CD14-positive monocyte (primary cell): ENCODE results near the gene SKIC3. TPM values are rescaled to one million over a fixed set of nuclear protein-coding genes. Genes with fewer than 3 reads are reported as not detected.

Source experiments
- DNase-seq, 3 donors: peaks; one replicate each; pipeline ENCODE4 v3.0.0-alpha.2; 2011 to 2022
- H2AFZ ChIP-seq: 2 replicates; pipeline ENCODE4 v1.6.0; 2012; ENCODE audit warnings: mild to moderate bottlenecking, low read depth, low read length, inconsistent platforms; ENCODE audit not compliant: insufficient read depth, poor library complexity, severe bottlenecking
- H3K27ac ChIP-seq, 2 donors: 1 replicate in 1 of 2; 2 replicates in 1 of 2; pipeline ENCODE4 v1.5.1; 2012 to 2013; ENCODE audit warnings: low read length in 2 of 2, control low read depth in 1 of 2, inconsistent platforms in 1 of 2, low read depth in 1 of 2, mild to moderate bottlenecking in 1 of 2
- H3K27me3 ChIP-seq, 2 donors: one replicate each; pipeline versions ENCODE4 v1.6.0 to v1.6.1; 2011 to 2013; ENCODE audit warnings: low read length in 2 of 2; ENCODE audit not compliant: control insufficient read depth in 2 of 2, insufficient read depth in 2 of 2
- H3K36me3 ChIP-seq, 2 donors: replicated peaks in 1 of 2; 1 replicate in 1 of 2; 2 replicates in 1 of 2; pipeline versions ENCODE4 v1.5.1 to v1.6.1; 2012 to 2013; ENCODE audit warnings: low read length in 2 of 2, control low read depth in 1 of 2, inconsistent platforms in 1 of 2, mild to moderate bottlenecking in 1 of 2; ENCODE audit not compliant: insufficient read depth in 2 of 2, control insufficient read depth in 1 of 2
- H3K4me1 ChIP-seq, 2 donors: 1 replicate in 1 of 2; 2 replicates in 1 of 2; pipeline versions ENCODE4 v1.5.1 to v1.6.1; 2012 to 2013; ENCODE audit warnings: low read length in 2 of 2, control low read depth in 1 of 2, inconsistent platforms in 1 of 2, mild to moderate bottlenecking in 1 of 2, moderate library complexity in 1 of 2; ENCODE audit not compliant: insufficient read depth in 2 of 2, control insufficient read depth in 1 of 2
- H3K4me2 ChIP-seq: replicated peaks from 2 replicates; pipeline ENCODE3; 2012; ENCODE audit warnings: low read length, moderate library complexity, mild to moderate bottlenecking; ENCODE audit not compliant: poor library complexity, severe bottlenecking; ENCODE audit errors: extremely low read depth
- H3K4me3 ChIP-seq, 3 experiments: fragments of 200-600 bp in 1 of 3; sonication (generic) in 1 of 3; replicated peaks in 1 of 3; 1 replicate in 2 of 3; 2 replicates in 1 of 3; pipeline ENCODE4 v1.5.1; 2011 to 2013; ENCODE audit warnings: low read length in 3 of 3, mild to moderate bottlenecking in 3 of 3, control low read depth in 2 of 3, low read depth in 2 of 3, inconsistent platforms in 1 of 3, moderate library complexity in 1 of 3
- H3K79me2 ChIP-seq: 2 replicates; pipeline ENCODE4 v1.6.0; 2012; ENCODE audit warnings: mild to moderate bottlenecking, control low read depth, inconsistent platforms, low read length, moderate library complexity; ENCODE audit not compliant: insufficient read depth
- H3K9ac ChIP-seq: 2 replicates; pipeline ENCODE4 v1.6.0; 2017; ENCODE audit warnings: low read length, mild to moderate bottlenecking; ENCODE audit not compliant: insufficient read depth, poor library complexity, severe bottlenecking
- H3K9me3 ChIP-seq, 2 donors: replicated peaks in 1 of 2; 1 replicate in 1 of 2; 2 replicates in 1 of 2; pipeline versions ENCODE4 v1.5.1 to v1.6.1; 2012 to 2013; ENCODE audit warnings: low read length in 2 of 2, control low read depth in 1 of 2; ENCODE audit not compliant: control insufficient read depth in 1 of 2, insufficient read depth in 1 of 2
- H4K20me1 ChIP-seq: 2 replicates; pipeline ENCODE4 v1.6.0; 2012; ENCODE audit warnings: mild to moderate bottlenecking, low read length, control low read depth, moderate library complexity; ENCODE audit not compliant: insufficient read depth
- H3K27ac Mint-ChIP-seq, 7 donors: one replicate each; pipeline ENCODE4 v1.8.0; 2020; ENCODE audit warnings: mild to moderate bottlenecking in 7 of 7, mixed read lengths in 7 of 7, moderate library complexity in 6 of 7, inconsistent platforms in 2 of 7
- H3K27me3 Mint-ChIP-seq, 3 donors: one replicate each; pipeline ENCODE4 v1.8.0; 2021 to 2022; ENCODE audit warnings: low read depth in 3 of 3, mild to moderate bottlenecking in 3 of 3, mixed read lengths in 3 of 3, moderate library complexity in 3 of 3, inconsistent platforms in 1 of 3
- H3K36me3 Mint-ChIP-seq, 2 donors: one replicate each; pipeline ENCODE4 v1.8.0; 2020; ENCODE audit warnings: mixed read lengths in 2 of 2, inconsistent platforms in 1 of 2, mild to moderate bottlenecking in 1 of 2
- H3K4me1 Mint-ChIP-seq: one replicate; pipeline ENCODE4 v1.8.0; 2020; ENCODE audit warnings: mild to moderate bottlenecking, mixed read lengths
- H3K4me3 Mint-ChIP-seq, 2 donors: one replicate each; pipeline ENCODE4 v1.8.0; 2020; ENCODE audit warnings: mild to moderate bottlenecking in 2 of 2, mixed read lengths in 2 of 2, moderate library complexity in 1 of 2
- H3K9me3 Mint-ChIP-seq, 7 donors: one replicate each; pipeline ENCODE4 v1.8.0; 2020 to 2022; ENCODE audit warnings: mixed read lengths in 7 of 7, mild to moderate bottlenecking in 6 of 7, moderate library complexity in 6 of 7, inconsistent platforms in 2 of 7
- WGBS: methylation state at CpG from one replicate; pipeline ENCODE4 v1.1.5; 2013; ENCODE audit warnings: missing lambda C conversion rate; ENCODE audit not compliant: insufficient coverage; 5-methylcytosine and 5-hydroxymethylcytosine counted together
- intact Hi-C, 2 donors: fragments of 100-400 bp; cut with micrococcal nuclease; formaldehyde crosslinking; loops; one replicate each; pipeline versions ENCODE4 v1.15.0 to v1.15.1; 2023
- polyA plus RNA-seq, 3 donors: library from polyadenylated mRNA; depleted of rRNA in 1 of 3; unstranded in 2 of 3; stranded (reverse) in 1 of 3; fragments of 300-500 nt in 2 of 3; fragments of >200 nt in 1 of 3; fragmentation: Illumina TruSeq in 2 of 3; gene quantifications; 1 replicate in 2 of 3; 2 replicates in 1 of 3; pipeline ENCODE4 v1.2.3, GENCODE V29; 2012 to 2021
- TF ChIP-seq, protein P1 (sequence below): fragments of 200-600 bp; IDR thresholded peaks from one replicate; pipeline ENCODE4 v1.8.0; 2022; ENCODE audit warnings: antibody characterized with exemption, mild to moderate bottlenecking

The SKIC3 gene
- polyA plus RNA-seq, 3 donors: 13.7 to 24.6 (median 17.6) TPM

DNA sequence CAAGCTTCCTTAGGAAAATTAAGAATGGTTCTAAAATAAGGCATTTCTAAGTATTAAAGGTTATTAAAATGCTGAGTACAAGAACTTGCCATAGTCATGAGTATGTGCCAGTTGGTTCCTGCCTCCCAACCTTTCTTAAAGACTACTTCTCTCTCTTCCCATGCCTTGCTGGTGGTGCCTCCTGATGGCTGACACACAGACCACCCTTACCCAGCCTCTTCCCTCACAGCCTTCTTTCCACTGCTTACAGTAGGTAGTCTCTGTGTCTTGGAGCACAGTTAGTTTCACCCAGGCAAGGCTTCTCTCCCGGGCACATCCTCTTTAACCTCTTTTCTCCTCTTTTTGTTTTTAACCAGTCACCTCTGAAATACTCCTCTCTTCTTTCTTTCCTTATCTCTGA is 44.5 kb upstream of the SKIC3 start:
- Histone ChIP-seq H4K20me1 (no peaks in the 10 kb centered on the region), H2AFZ (no peak overlapping the region), H3K79me2 (no peaks in the 10 kb centered on the region), H3K4me1 (no peaks in the 10 kb centered on the region), H3K9me3 (no peaks in the 10 kb centered on the region), H3K27ac (no peak overlapping the region), H3K36me3 (no peaks in the 10 kb centered on the region), H3K27me3 (no peaks in the 10 kb centered on the region), H3K4me2 (no peak overlapping the region), H3K9ac (no peak overlapping the region), H3K4me3 (no peak overlapping the region)
- Mint-ChIP-seq H3K36me3 (peaks cover 2 to 6% of the 10 kb centered on the region in 2 donors), H3K27me3 (peaks cover 0 to 4% (median 0%) of the 10 kb centered on the region in 3 donors), H3K27ac (no peak overlapping the region), H3K9me3 (peaks cover 0 to 2% (median 0%) of the 10 kb centered on the region in 7 donors), H3K4me1 (no peaks in the 10 kb centered on the region), H3K4me3 (no peak overlapping the region)
- TF ChIP-seq, protein P1, sequence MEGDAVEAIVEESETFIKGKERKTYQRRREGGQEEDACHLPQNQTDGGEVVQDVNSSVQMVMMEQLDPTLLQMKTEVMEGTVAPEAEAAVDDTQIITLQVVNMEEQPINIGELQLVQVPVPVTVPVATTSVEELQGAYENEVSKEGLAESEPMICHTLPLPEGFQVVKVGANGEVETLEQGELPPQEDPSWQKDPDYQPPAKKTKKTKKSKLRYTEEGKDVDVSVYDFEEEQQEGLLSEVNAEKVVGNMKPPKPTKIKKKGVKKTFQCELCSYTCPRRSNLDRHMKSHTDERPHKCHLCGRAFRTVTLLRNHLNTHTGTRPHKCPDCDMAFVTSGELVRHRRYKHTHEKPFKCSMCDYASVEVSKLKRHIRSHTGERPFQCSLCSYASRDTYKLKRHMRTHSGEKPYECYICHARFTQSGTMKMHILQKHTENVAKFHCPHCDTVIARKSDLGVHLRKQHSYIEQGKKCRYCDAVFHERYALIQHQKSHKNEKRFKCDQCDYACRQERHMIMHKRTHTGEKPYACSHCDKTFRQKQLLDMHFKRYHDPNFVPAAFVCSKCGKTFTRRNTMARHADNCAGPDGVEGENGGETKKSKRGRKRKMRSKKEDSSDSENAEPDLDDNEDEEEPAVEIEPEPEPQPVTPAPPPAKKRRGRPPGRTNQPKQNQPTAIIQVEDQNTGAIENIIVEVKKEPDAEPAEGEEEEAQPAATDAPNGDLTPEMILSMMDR: no peak
- no peak for DNase-seq
- intact Hi-C loops: no loop called here
- no CpG with 5 or more reads among the region's 1 CpG for WGBS

DNA sequence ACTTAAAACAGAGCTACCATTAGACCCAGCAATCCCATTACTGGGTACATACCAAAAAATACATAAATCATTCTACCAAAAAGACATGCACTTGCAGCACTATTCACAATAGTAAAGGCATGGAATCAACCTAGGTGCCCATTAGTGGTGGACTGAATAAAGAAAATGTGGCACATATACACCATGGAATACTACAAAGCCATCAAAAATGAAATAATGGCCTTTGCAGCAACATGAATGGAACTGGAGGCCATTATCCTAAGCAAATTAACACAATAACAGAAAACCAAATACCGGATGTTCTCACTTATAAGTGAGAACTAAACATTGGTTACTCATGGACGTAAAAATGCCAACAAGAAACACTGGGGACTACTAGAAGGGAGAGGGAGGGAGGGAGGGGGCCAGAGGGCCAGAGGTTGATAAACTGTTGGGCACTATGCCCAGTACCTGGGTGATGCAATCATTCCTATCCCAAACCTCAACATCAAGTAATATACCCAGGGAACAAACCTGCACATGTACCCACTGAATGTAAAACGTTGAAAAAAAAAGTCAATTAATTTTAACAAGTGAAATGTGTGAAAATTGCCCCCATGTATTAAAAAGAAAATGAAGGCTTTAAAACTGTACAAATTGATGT is 40.6 kb upstream of the SKIC3 start:
- no peak overlapping the region for H3K4me3 Mint-ChIP-seq
- Histone ChIP-seq H3K36me3 (no peaks in the 10 kb centered on the region), H3K4me1 (no peaks in the 10 kb centered on the region), H3K79me2 (no peaks in the 10 kb centered on the region), H3K27ac (no peak overlapping the region), H4K20me1 (no peaks in the 10 kb centered on the region), H3K9ac (no peak overlapping the region), H3K27me3 (no peaks in the 10 kb centered on the region), H3K9me3 (no peaks in the 10 kb centered on the region), H3K4me3 (no peak overlapping the region), H3K4me2 (no peak overlapping the region), H2AFZ (no peak overlapping the region)
- no peaks in the 10 kb centered on the region for H3K36me3 Mint-ChIP-seq
- no CpG with 5 or more reads among the region's 3 CpGs for WGBS
- H3K27ac Mint-ChIP-seq: no peak overlapping the region
- TF ChIP-seq, protein P1: no peak
- intact Hi-C loops: no loop called here
- H3K27me3 Mint-ChIP-seq: peaks cover 0 to 4% (median 0%) of the 10 kb centered on the region in 3 donors
- DNase-seq: no peak
- H3K4me1 Mint-ChIP-seq: peaks cover 5% of the 10 kb centered on the region
- peaks cover 0 to 2% (median 0%) of the 10 kb centered on the region in 7 donors for H3K9me3 Mint-ChIP-seq
